NCI-H69 (cell line): Measurements from ENCODE around the gene TMX2.
A peak's percentile ranks its signal among the peaks of the same experiment; 100 is the strongest.
"Not testable (repeated sequence)": the region's sequence is repeated elsewhere in the genome, so short reads cannot be mapped to it uniquely, and the experiment has no call there.

Experiments used
- DNase-seq: peaks from one replicate; lab custom pipeline; 2025; lab: John Stamatoyannopoulos, UW

The TMX2 gene

GRCh38 chr11:57713835-57714234, 1.4 kb downstream of the TMX2 start:
- no peak for DNase-seq

- not testable (repeated sequence) for DNase-seq
Observed at GRCh38 chr11:57716726-57717125, 4.3 kb downstream of the TMX2 start.

GRCh38 chr11:57727185-57727584, 14.8 kb downstream of the TMX2 start:
- no peak for DNase-seq

- DNase-seq = no peak
Observed at GRCh38 chr11:57728829-57729228, 16.4 kb downstream of the TMX2 start.

- DNase-seq = no peak
Observed at GRCh38 chr11:57729479-57729878, 17.1 kb downstream of the TMX2 start.

GRCh38 chr11:57732661-57733060, 20.3 kb downstream of the TMX2 start:
- no peak for DNase-seq

- no peak for DNase-seq
Observed at GRCh38 chr11:57735619-57736298, 23.4 kb downstream of the TMX2 start.

- DNase-seq = peak; percentile 99
Observed at GRCh38 chr11:57741132-57742086, 29.0 kb downstream of the TMX2 start, which contains the start of gene SELENOH. TSS of gene SELENOH (plus strand) at chr11:57741491. CDS start at chr11:57741596, 105 bp downstream.

- DNase-seq = no peak
Observed at GRCh38 chr11:57742087-57742452, 29.7 kb downstream of the TMX2 start.

GRCh38 chr11:57744357-57744756, 32.0 kb downstream of the TMX2 start:
- no peak for DNase-seq

GRCh38 chr11:57745206-57745605, 32.8 kb downstream of the TMX2 start:
- DNase-seq = no peak

- no peak for DNase-seq
Observed at GRCh38 chr11:57746920-57747319, 34.5 kb downstream of the TMX2 start.

GRCh38 chr11:57751176-57751575, 38.8 kb downstream of the TMX2 start:
- DNase-seq = no peak

GRCh38 chr11:57751676-57752253, 39.4 kb downstream of the TMX2 start, which contains the start of gene BTBD18:
TSS of gene BTBD18 (minus strand) at chr11:57751819. CDS start at chr11:57751188, 631 bp downstream.
- peak; percentile 77 for DNase-seq

GRCh38 chr11:57752954-57753353, 40.6 kb downstream of the TMX2 start:
- DNase-seq = no peak

- DNase-seq = no peak
Observed at GRCh38 chr11:57758174-57758573, 45.8 kb downstream of the TMX2 start.

- DNase-seq = peak; percentile 97
Observed at GRCh38 chr11:57761301-57762234, 49.2 kb downstream of the TMX2 start, which contains the start of gene CTNND1. TSS of gene CTNND1 (plus strand) at chr11:57761802. CDS start at chr11:57791479, 29,677 bp downstream.

GRCh38 chr11:57762235-57762861, 50.0 kb downstream of the TMX2 start:
- DNase-seq = peak; percentile 69

- DNase-seq = peak; percentile 54
Observed at GRCh38 chr11:57763568-57763967, 51.2 kb downstream of the TMX2 start.

- no peak for DNase-seq
Observed at GRCh38 chr11:57764021-57764420, 51.6 kb downstream of the TMX2 start.

GRCh38 chr11:57764566-57764965, 52.2 kb downstream of the TMX2 start:
- no peak for DNase-seq
